Measurements from ENCODE around the gene STOX2. TPM values are rescaled to one million over a fixed set of nuclear protein-coding genes. Genes with fewer than 3 reads are reported as not detected.

The STOX2 gene
- total RNA-seq, 1 donor from 2014 or later: 1.9 TPM

DNA sequence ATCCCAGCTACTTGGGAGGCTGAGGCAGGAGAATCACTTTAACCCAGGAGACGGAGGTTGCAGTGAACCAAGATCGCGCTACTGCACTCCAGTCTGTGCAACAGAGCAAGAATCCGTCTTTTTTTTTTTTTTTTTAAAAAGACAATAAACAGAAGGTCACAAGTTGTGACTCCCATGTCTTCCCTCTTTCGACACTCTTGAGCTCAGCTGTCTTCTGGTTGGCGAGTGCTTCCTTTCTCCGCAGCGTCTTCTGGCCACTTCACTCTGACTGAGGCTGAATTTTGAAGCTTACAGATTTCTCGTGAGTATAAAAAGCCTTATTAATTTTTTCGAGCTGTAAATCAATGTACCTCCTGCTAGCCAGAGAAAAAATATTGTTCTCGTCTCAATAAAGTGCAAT is 124.9 kb downstream of the STOX2 start:
- Mint-ChIP-seq H3K4me1 (ENCODE audit: low read depth) (no peaks in the 10 kb centered on the region), H3K27ac (ENCODE audit: unreplicated experiment) (no peak overlapping the region), H3K9me3 (ENCODE audit: low read depth) (no peaks in the 10 kb centered on the region), H3K27me3 (ENCODE audit: low read depth) (peaks cover 4% of the 10 kb centered on the region), H3K36me3 (ENCODE audit: low read depth) (no peaks in the 10 kb centered on the region), H3K4me3 (ENCODE audit: unreplicated experiment) (no peak overlapping the region)
- no peak for DNase-seq (ENCODE audit: low spot score)
- TF ChIP-seq, protein P1, sequence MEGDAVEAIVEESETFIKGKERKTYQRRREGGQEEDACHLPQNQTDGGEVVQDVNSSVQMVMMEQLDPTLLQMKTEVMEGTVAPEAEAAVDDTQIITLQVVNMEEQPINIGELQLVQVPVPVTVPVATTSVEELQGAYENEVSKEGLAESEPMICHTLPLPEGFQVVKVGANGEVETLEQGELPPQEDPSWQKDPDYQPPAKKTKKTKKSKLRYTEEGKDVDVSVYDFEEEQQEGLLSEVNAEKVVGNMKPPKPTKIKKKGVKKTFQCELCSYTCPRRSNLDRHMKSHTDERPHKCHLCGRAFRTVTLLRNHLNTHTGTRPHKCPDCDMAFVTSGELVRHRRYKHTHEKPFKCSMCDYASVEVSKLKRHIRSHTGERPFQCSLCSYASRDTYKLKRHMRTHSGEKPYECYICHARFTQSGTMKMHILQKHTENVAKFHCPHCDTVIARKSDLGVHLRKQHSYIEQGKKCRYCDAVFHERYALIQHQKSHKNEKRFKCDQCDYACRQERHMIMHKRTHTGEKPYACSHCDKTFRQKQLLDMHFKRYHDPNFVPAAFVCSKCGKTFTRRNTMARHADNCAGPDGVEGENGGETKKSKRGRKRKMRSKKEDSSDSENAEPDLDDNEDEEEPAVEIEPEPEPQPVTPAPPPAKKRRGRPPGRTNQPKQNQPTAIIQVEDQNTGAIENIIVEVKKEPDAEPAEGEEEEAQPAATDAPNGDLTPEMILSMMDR (IDR thresholded peaks at IDR 0.05): no peak

DNA sequence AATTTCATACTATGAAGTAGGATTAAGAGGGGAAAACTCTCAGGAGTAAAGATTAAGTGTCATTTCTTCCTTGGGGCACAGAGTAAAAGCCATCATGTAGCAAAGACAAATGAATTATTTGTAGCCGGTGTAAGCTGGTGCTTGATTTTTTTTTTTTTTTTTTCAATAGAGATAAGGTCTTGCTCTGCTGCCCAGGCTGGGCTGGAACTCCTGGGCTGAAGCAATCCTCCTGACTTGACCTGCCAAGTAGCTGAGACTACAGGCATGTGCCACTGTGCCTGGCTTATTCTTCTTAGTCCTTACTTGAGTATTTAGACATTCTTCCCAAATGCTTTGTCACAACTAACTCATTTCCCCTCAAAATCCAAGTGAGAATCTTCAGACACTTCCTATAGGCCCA is 125.7 kb downstream of the STOX2 start:
- TF ChIP-seq, protein P1 (IDR thresholded peaks at IDR 0.05): no peak
- Mint-ChIP-seq H3K27ac (ENCODE audit: unreplicated experiment) (no peak overlapping the region), H3K27me3 (ENCODE audit: low read depth) (peaks cover 5% of the 10 kb centered on the region), H3K36me3 (ENCODE audit: low read depth) (no peaks in the 10 kb centered on the region), H3K4me3 (ENCODE audit: unreplicated experiment) (no peak overlapping the region), H3K9me3 (ENCODE audit: low read depth) (no peaks in the 10 kb centered on the region), H3K4me1 (ENCODE audit: low read depth) (no peaks in the 10 kb centered on the region)
- DNase-seq (ENCODE audit: low spot score): no peak

DNA sequence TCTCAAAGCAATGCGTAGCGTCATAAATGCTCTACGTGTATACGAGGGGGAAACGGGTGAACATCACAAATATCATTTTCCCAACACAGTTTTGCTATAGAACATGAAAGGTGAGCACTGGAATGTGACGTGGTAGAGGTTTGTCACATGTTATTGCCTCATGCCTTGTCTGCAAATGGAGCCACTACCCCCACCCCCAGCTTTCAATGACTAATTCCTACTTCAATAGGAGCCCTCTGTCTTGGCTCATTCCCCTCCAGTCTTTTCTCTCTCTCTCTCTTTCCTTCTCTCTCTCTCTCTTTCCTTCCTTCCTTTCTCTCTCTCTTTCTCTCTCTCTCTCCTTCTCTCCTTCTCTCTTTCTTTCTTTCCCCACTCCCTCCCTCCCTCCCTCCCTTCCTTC is 127.0 kb downstream of the STOX2 start:
- no peaks in the 10 kb centered on the region for H3K36me3 Mint-ChIP-seq (ENCODE audit: low read depth)
- H3K4me3 Mint-ChIP-seq (ENCODE audit: unreplicated experiment): no peak overlapping the region
- H3K27me3 Mint-ChIP-seq (ENCODE audit: low read depth): peaks cover 5% of the 10 kb centered on the region
- TF ChIP-seq, protein P1 (IDR thresholded peaks at IDR 0.05): no peak
- H3K4me1 Mint-ChIP-seq (ENCODE audit: low read depth): no peaks in the 10 kb centered on the region
- H3K27ac Mint-ChIP-seq (ENCODE audit: unreplicated experiment): no peak overlapping the region
- no peak for DNase-seq (ENCODE audit: low spot score)
- H3K9me3 Mint-ChIP-seq (ENCODE audit: low read depth): no peaks in the 10 kb centered on the region

DNA sequence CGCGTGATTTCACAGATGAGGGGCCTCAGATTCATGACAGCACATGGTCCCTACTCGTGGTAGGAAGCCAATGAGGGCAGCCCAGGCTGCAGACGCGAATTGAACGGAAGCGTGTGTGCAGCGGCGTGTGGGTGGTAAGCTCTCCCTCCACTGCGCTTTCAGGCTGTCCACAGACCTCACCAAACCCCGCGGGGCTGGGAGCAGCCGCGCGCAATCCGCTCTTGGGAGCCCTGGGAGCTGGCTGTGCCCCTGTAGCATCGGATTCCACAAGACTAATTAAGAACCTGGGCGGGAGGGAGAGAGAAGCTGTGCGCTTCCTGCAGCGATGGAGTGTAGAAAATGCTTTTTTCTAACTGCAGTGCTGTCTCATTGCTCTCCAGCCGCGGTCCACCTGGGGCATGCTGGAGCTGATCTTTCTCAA is 134.9 kb downstream of the STOX2 start:
- peaks cover 2% of the 10 kb centered on the region for H3K36me3 Mint-ChIP-seq (ENCODE audit: low read depth)
- H3K27ac Mint-ChIP-seq (ENCODE audit: unreplicated experiment): no peak overlapping the region
- TF ChIP-seq, protein P1 (IDR thresholded peaks at IDR 0.05): no peak
- peaks cover 25% of the 10 kb centered on the region for H3K27me3 Mint-ChIP-seq (ENCODE audit: low read depth)
- no peaks in the 10 kb centered on the region for H3K4me1 Mint-ChIP-seq (ENCODE audit: low read depth)
- H3K4me3 Mint-ChIP-seq (ENCODE audit: unreplicated experiment): no peak overlapping the region
- DNase-seq (ENCODE audit: low spot score): no peak
- peaks cover 21% of the 10 kb centered on the region for H3K9me3 Mint-ChIP-seq (ENCODE audit: low read depth)

DNA sequence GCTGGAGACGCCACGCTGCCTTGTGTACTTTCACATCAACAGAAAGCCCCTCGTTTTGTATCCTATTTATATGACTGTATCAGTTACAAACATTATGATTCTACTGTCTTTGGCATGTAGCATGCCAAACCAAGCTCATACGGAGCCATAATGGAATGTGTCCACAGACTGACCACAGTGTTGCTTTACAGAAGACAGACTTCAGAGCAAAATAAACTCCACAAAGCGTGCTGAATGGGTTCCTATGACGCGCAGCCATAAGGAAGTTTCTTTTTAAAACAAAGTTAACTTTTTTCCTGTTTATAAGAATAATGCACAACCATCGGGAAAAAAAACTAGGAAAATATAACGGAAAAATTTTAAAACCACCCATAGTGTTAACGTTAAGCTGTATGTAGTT is 136.0 kb downstream of the STOX2 start:
- no peak for DNase-seq (ENCODE audit: low spot score)

More for the DNA sequence above, 136.0 kb downstream of the STOX2 start:
- no peak overlapping the region for H3K27ac Mint-ChIP-seq (ENCODE audit: unreplicated experiment)
- TF ChIP-seq, protein P1 (IDR thresholded peaks at IDR 0.05): no peak
- peaks cover 6% of the 10 kb centered on the region for H3K36me3 Mint-ChIP-seq (ENCODE audit: low read depth)
- no peaks in the 10 kb centered on the region for H3K4me1 Mint-ChIP-seq (ENCODE audit: low read depth)
- no peak overlapping the region for H3K4me3 Mint-ChIP-seq (ENCODE audit: unreplicated experiment)
- H3K9me3 Mint-ChIP-seq (ENCODE audit: low read depth): peaks cover 32% of the 10 kb centered on the region
- H3K27me3 Mint-ChIP-seq (ENCODE audit: low read depth): peaks cover 24% of the 10 kb centered on the region
